H9 (cell line): ENCODE measurements around the gene CBLN2. TPM values are rescaled to one million over a fixed set of nuclear protein-coding genes. Genes with fewer than 3 reads are reported as not detected.

Source experiments
- DNase-seq: peaks from one replicate; pipeline ENCODE4 v3.0.0-alpha.2; 2017
- H2AFZ ChIP-seq: one replicate; pipeline ENCODE4 v1.6.1; 2013; ENCODE audit warnings: mild to moderate bottlenecking, low read length, control low read depth, moderate library complexity
- H2AK5ac ChIP-seq: 2 replicates; pipeline ENCODE4 v1.6.1; 2013; ENCODE audit warnings: low read length, control low read depth, mixed read lengths; ENCODE audit not compliant: insufficient read length
- H2BK120ac ChIP-seq: one replicate; pipeline ENCODE4 v1.6.1; 2013; ENCODE audit warnings: low read depth, mild to moderate bottlenecking, low read length, control low read depth, inconsistent platforms; ENCODE audit not compliant: poor library complexity, severe bottlenecking
- H2BK12ac ChIP-seq: 2 replicates; pipeline ENCODE4 v1.6.1; 2013; ENCODE audit warnings: low read length, control low read depth, mixed read lengths, low read depth; ENCODE audit not compliant: insufficient read length
- H2BK15ac ChIP-seq: 2 replicates; pipeline ENCODE4 v1.6.1; 2013; ENCODE audit warnings: low read depth, low read length, control low read depth
- H2BK20ac ChIP-seq: one replicate; pipeline ENCODE4 v1.6.1; 2013; ENCODE audit warnings: low read depth, mild to moderate bottlenecking, low read length, control low read depth, inconsistent platforms; ENCODE audit not compliant: poor library complexity, severe bottlenecking
- H2BK5ac ChIP-seq: 2 replicates; pipeline ENCODE4 v1.6.1; 2013; ENCODE audit warnings: low read length, control low read depth, mixed read lengths; ENCODE audit not compliant: insufficient read length
- H3K14ac ChIP-seq: 2 replicates; pipeline ENCODE4 v1.6.1; 2013; ENCODE audit warnings: low read length, control low read depth; ENCODE audit not compliant: insufficient read depth
- H3K18ac ChIP-seq: 2 replicates; pipeline ENCODE4 v1.6.1; 2013; ENCODE audit warnings: low read depth, mild to moderate bottlenecking, mixed read lengths, low read length, control low read depth; ENCODE audit not compliant: insufficient read length
- H3K23ac ChIP-seq: 2 replicates; pipeline ENCODE4 v1.6.1; 2013; ENCODE audit warnings: low read length, control low read depth, mixed read lengths, low read depth; ENCODE audit not compliant: insufficient read length
- H3K23me2 ChIP-seq: 2 replicates; pipeline ENCODE4 v1.6.1; 2013; ENCODE audit warnings: low read depth, mild to moderate bottlenecking, mixed read lengths, low read length, control low read depth; ENCODE audit not compliant: insufficient read length, poor library complexity, severe bottlenecking
- H3K27ac ChIP-seq: 2 replicates; pipeline ENCODE4 v1.5.1; 2013; ENCODE audit warnings: low read length, control low read depth, mixed read lengths, low read depth; ENCODE audit not compliant: insufficient read length
- H3K27me3 ChIP-seq: 2 replicates; pipeline ENCODE4 v1.6.1; 2013; ENCODE audit warnings: low read length, control low read depth, inconsistent platforms; ENCODE audit not compliant: insufficient read depth
- H3K4ac ChIP-seq: 2 replicates; pipeline ENCODE4 v1.6.1; 2013; ENCODE audit warnings: low read depth, mild to moderate bottlenecking, control low read depth, inconsistent platforms, low read length, moderate library complexity
- H3K4me1 ChIP-seq: 2 replicates; pipeline ENCODE4 v1.6.1; 2013; ENCODE audit warnings: low read length, control low read depth, inconsistent platforms; ENCODE audit not compliant: insufficient read depth
- H3K4me2 ChIP-seq: 2 replicates; pipeline ENCODE4 v1.6.1; 2013; ENCODE audit warnings: low read length, control low read depth, mixed read lengths; ENCODE audit not compliant: insufficient read length, insufficient read depth
- H3K56ac ChIP-seq: 2 replicates; pipeline ENCODE4 v1.6.1; 2013; ENCODE audit warnings: low read depth, mild to moderate bottlenecking, mixed read lengths, low read length, control low read depth; ENCODE audit not compliant: insufficient read length
- H3K79me1 ChIP-seq: 2 replicates; pipeline ENCODE4 v1.6.1; 2013; ENCODE audit warnings: low read depth, mild to moderate bottlenecking, moderate library complexity, low read length, control low read depth, inconsistent platforms; ENCODE audit not compliant: insufficient read depth, poor library complexity, severe bottlenecking
- H3K79me2 ChIP-seq: 2 replicates; pipeline ENCODE4 v1.6.1; 2013; ENCODE audit warnings: low read length, control low read depth, inconsistent platforms; ENCODE audit not compliant: insufficient read depth
- H3K9ac ChIP-seq: 2 replicates; pipeline ENCODE4 v1.6.1; 2013; ENCODE audit warnings: low read length, control low read depth, mixed read lengths; ENCODE audit not compliant: insufficient read length; ENCODE audit errors: extremely low read depth
- H3K9me3 ChIP-seq: one replicate; pipeline ENCODE4 v1.6.1; 2013; ENCODE audit warnings: low read depth, low read length, inconsistent platforms; ENCODE audit not compliant: control insufficient read depth
- H3T11ph ChIP-seq: one replicate; pipeline ENCODE4 v1.6.1; 2013; ENCODE audit warnings: mild to moderate bottlenecking, low read length, control low read depth, inconsistent platforms
- H4K20me1 ChIP-seq: one replicate; pipeline ENCODE4 v1.6.1; 2013; ENCODE audit not compliant: control insufficient read depth, insufficient read length, insufficient read depth
- H4K5ac ChIP-seq: 2 replicates; pipeline ENCODE4 v1.6.1; 2013; ENCODE audit warnings: low read depth, mild to moderate bottlenecking, mixed read lengths, low read length, control low read depth; ENCODE audit not compliant: insufficient read length
- H4K8ac ChIP-seq: replicated peaks from 2 replicates; pipeline ENCODE4 v1.6.1; 2013; ENCODE audit warnings: low read length, control low read depth, mixed read lengths, low read depth; ENCODE audit not compliant: insufficient read length
- H4K91ac ChIP-seq: 2 replicates; pipeline ENCODE4 v1.6.1; 2013; ENCODE audit warnings: low read depth, mild to moderate bottlenecking, moderate library complexity, mixed read lengths, low read length, control low read depth; ENCODE audit not compliant: insufficient read length
- H3K27ac Mint-ChIP-seq, 3 experiments: 2 replicates in 2 of 3; 3 replicates in 1 of 3; pipeline ENCODE4 v1.8.0; 2020 to 2021; ENCODE audit warnings: mixed read lengths in 3 of 3, mild to moderate bottlenecking in 1 of 3, moderate library complexity in 1 of 3
- H3K27me3 Mint-ChIP-seq: 2 replicates; pipeline ENCODE4 v1.8.0; 2021; ENCODE audit warnings: low read depth, mild to moderate bottlenecking, moderate library complexity, mixed read lengths
- H3K36me3 Mint-ChIP-seq, 3 experiments: 2 replicates in 2 of 3; 3 replicates in 1 of 3; pipeline ENCODE4 v1.8.0; 2020 to 2021; ENCODE audit warnings: low read depth in 3 of 3, mixed read lengths in 3 of 3; ENCODE audit not compliant: insufficient read depth in 1 of 3
- H3K4me1 Mint-ChIP-seq, 2 experiments: 2 replicates each; pipeline ENCODE4 v1.8.0; 2020; ENCODE audit warnings: mixed read lengths in 2 of 2
- H3K4me3 Mint-ChIP-seq, 2 experiments: 2 replicates in 1 of 2; 3 replicates in 1 of 2; pipeline ENCODE4 v1.8.0; 2020 to 2021; ENCODE audit warnings: mild to moderate bottlenecking in 2 of 2, mixed read lengths in 2 of 2, moderate library complexity in 1 of 2
- H3K9me3 Mint-ChIP-seq, 2 experiments: 2 replicates in 1 of 2; 3 replicates in 1 of 2; pipeline ENCODE4 v1.8.0; 2020; ENCODE audit warnings: mild to moderate bottlenecking in 2 of 2, mixed read lengths in 2 of 2, moderate library complexity in 1 of 2
- WGBS: extraction: QIAGEN DNeasy Blood & Tissue Kit; methylation state at CpG from one replicate; pipeline ENCODE4 v1.1.7; 2013; ENCODE audit warnings: missing lambda C conversion rate, low lambda C conversion rate, mixed read lengths; ENCODE audit not compliant: insufficient read length; ENCODE audit errors: extremely low coverage; 5-methylcytosine and 5-hydroxymethylcytosine counted together
- total RNA-seq: library from RNA; stranded (reverse); gene quantifications from 2 replicates; pipeline ENCODE4 v1.2.1, GENCODE V29; 2021
- TF ChIP-seq, protein P1 (sequence below): fragments of 200-600 bp; sonication (generic); conservative IDR thresholded peaks from 3 replicates; pipeline ENCODE4 v1.8.0; 2021; ENCODE audit warnings: antibody characterized with exemption, mild to moderate bottlenecking

CBLN2 gene
- total RNA-seq, 1 experiment from 2014 or later = not detected

DNA sequence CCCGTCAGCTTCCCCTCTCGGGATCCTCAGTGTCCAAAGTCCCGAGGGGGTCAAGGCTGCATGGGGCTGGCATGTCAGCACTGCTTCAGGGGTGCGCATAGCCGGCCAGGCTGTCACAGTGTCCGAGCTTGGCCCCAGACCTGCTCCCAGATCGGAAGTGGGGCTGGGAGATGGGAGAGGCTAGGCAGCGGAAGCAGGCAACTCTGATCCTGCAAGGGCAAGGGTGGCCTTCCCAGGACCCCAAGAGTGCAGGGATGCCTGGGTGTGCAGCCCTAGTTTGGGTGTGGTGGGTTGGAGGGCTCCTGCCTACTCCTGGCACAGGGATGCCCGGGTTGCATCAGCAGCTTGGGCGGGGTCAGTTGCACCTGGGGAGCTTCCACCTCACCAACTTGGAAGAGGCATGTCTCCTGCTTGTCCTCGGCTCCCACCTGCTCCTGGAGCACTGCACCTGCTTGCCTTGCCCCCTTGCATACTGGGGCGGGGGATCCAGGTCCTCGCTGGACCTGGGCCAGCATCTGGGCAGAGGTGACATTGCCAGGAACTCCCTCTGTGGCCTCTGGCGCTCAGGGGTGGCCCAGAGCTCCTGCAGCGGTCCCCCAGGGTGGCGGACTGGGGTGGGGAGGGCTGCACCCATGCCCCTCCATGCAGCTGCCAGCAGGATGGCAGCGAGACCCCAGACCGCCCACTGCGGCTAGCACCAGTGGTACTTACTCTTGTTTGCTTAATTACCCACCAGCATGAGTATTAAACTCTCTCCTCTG, 41.3 kb downstream of the CBLN2 start:
- Histone ChIP-seq H3K4me1 (no peaks in the 10 kb centered on the region; the same call in 1 of the 2 replicates), H4K91ac (no peak overlapping the region), H2AFZ (no peak overlapping the region), H3K23me2 (no peaks in the 10 kb centered on the region), H3K14ac (no peak overlapping the region; the same call in 1 of the 2 replicates), H2BK20ac (no peak overlapping the region), H2AK5ac (no peak overlapping the region), H3T11ph (no peak overlapping the region), H3K79me1 (no peaks in the 10 kb centered on the region), H2BK15ac (no peak overlapping the region), H3K4me2 (no peak overlapping the region), H3K9me3 (no peaks in the 10 kb centered on the region), H3K18ac (no peak overlapping the region), H3K4ac (no peak overlapping the region), H4K20me1 (no peaks in the 10 kb centered on the region), H3K79me2 (no peaks in the 10 kb centered on the region), H3K23ac (no peak overlapping the region), H2BK120ac (no peak overlapping the region), H2BK5ac (no peak overlapping the region), H3K9ac (no peak overlapping the region), H2BK12ac (no peak overlapping the region), H4K5ac (no peak overlapping the region), H3K27me3 (no peaks in the 10 kb centered on the region), H3K27ac (no peak overlapping the region), H3K56ac (no peak overlapping the region), H4K8ac (no peak overlapping the region)
- Mint-ChIP-seq H3K4me1 (no peaks in the 10 kb centered on the region), H3K27ac (no peak overlapping the region), H3K4me3 (no peak overlapping the region), H3K36me3 (no peaks in the 10 kb centered on the region), H3K27me3 (peaks cover 23% of the 10 kb centered on the region), H3K9me3 (no peaks in the 10 kb centered on the region; a peak in 1 of 5 replicates)
- DNase-seq = no peak
- no CpG with 5 or more reads among the region's 19 CpGs for WGBS
- TF ChIP-seq, protein P1, sequence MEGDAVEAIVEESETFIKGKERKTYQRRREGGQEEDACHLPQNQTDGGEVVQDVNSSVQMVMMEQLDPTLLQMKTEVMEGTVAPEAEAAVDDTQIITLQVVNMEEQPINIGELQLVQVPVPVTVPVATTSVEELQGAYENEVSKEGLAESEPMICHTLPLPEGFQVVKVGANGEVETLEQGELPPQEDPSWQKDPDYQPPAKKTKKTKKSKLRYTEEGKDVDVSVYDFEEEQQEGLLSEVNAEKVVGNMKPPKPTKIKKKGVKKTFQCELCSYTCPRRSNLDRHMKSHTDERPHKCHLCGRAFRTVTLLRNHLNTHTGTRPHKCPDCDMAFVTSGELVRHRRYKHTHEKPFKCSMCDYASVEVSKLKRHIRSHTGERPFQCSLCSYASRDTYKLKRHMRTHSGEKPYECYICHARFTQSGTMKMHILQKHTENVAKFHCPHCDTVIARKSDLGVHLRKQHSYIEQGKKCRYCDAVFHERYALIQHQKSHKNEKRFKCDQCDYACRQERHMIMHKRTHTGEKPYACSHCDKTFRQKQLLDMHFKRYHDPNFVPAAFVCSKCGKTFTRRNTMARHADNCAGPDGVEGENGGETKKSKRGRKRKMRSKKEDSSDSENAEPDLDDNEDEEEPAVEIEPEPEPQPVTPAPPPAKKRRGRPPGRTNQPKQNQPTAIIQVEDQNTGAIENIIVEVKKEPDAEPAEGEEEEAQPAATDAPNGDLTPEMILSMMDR = no peak
